GM19468 (cell line): ENCODE data around the gene SHH.

Experiments
- ATAC-seq: cut with Tn5 transposase; IDR thresholded peaks from one replicate; pipeline ENCODE4 v1.9.1; 2021; ENCODE audit warnings: mild to moderate bottlenecking, moderate library complexity, moderate number of reproducible peaks; ENCODE audit not compliant: unreplicated experiment; ENCODE audit errors: extremely low read depth

The SHH gene

GRCh38 chr7:155808549-155809331 lies 3.5 kb downstream of the SHH start:
- ATAC-seq: no peak

- no peak for ATAC-seq
Observed at GRCh38 chr7:155807789-155808548, 4.3 kb downstream of the SHH start.

GRCh38 chr7:155807065-155807671 lies 5.1 kb downstream of the SHH start:
- no peak for ATAC-seq

- no peak for ATAC-seq
Observed at GRCh38 chr7:155806096-155806871, 6.0 kb downstream of the SHH start.

- no peak for ATAC-seq
Observed at GRCh38 chr7:155805826-155806095, 6.5 kb downstream of the SHH start.

GRCh38 chr7:155804897-155805825 lies 7.1 kb downstream of the SHH start:
- no peak for ATAC-seq

- ATAC-seq: no peak
Observed at GRCh38 chr7:155804431-155804831, 7.8 kb downstream of the SHH start.

- no peak for ATAC-seq
Observed at GRCh38 chr7:155803418-155804376, 8.6 kb downstream of the SHH start.

GRCh38 chr7:155802906-155803417 lies 9.3 kb downstream of the SHH start:
- ATAC-seq: no peak

GRCh38 chr7:155802291-155802690 lies 10.0 kb downstream of the SHH start:
- no peak for ATAC-seq

- ATAC-seq: no peak
Observed at GRCh38 chr7:155800741-155801267, 11.5 kb downstream of the SHH start.

- no peak for ATAC-seq
Observed at GRCh38 chr7:155800301-155800700, 12.0 kb downstream of the SHH start.

GRCh38 chr7:155799514-155799913 lies 12.7 kb downstream of the SHH start:
- ATAC-seq: no peak

GRCh38 chr7:155798673-155799439 lies 13.4 kb downstream of the SHH start:
- no peak for ATAC-seq

- no peak for ATAC-seq
Observed at GRCh38 chr7:155797262-155798250, 14.7 kb downstream of the SHH start.
